T-cell (primary cell): ENCODE results near the gene RHEB. TPM values are rescaled to one million over a fixed set of nuclear protein-coding genes. Genes with fewer than 3 reads are reported as not detected.

Experiments used
- ATAC-seq, 4 experiments: fragments of 200-7000 bp in 3 of 4; fragments of 150-1000 bp in 1 of 4; cut with Tn5 transposase; replicated peaks in 1 of 4; 1 replicate in 3 of 4; 2 replicates in 1 of 4; pipeline ENCODE4 v1.10.0; 2021; ENCODE audit warnings: moderate library complexity in 3 of 4, mild to moderate bottlenecking in 2 of 4, moderate number of reproducible peaks in 1 of 4
- CTCF ChIA-PET, 2 donors: fragments of 300-600 bp; sonication (Branson Sonifier 250); formaldehyde crosslinking; loops; one replicate each; lab custom pipeline; 2022; ENCODE audit warnings: antibody characterized with exemption in 2 of 2; lab: Charles Lee
- POLR2A ChIA-PET, 2 donors: fragments of 300-600 bp; sonication (Branson Sonifier 250); formaldehyde crosslinking; loops; one replicate each; lab custom pipeline; 2022; ENCODE audit warnings: antibody characterized with exemption in 2 of 2; lab: Charles Lee
- DNase-seq, 35 experiments: peaks; one replicate each; pipeline versions ENCODE4 v3.0.0 to v3.0.0-alpha.2; 2013 to 2023
- H3K27ac ChIP-seq: one replicate; pipeline ENCODE4 v1.5.1; 2013; ENCODE audit warnings: low read length
- H3K27me3 ChIP-seq, 2 experiments: replicated peaks in 1 of 2; 1 replicate in 1 of 2; 2 replicates in 1 of 2; pipeline versions ENCODE4 v1.6.1 to v1.7.0; 2013; ENCODE audit warnings: low read length in 1 of 2, mixed read lengths in 1 of 2; ENCODE audit not compliant: control insufficient read depth in 2 of 2, insufficient read depth in 2 of 2; ENCODE audit errors: extremely low read depth in 1 of 2
- H3K36me3 ChIP-seq, 2 donors: 1 replicate in 1 of 2; 2 replicates in 1 of 2; pipeline versions ENCODE4 v1.6.1 to v1.7.0; 2013; ENCODE audit warnings: low read length in 1 of 2; ENCODE audit not compliant: control insufficient read depth in 2 of 2, insufficient read depth in 1 of 2; ENCODE audit errors: extremely low read depth in 1 of 2
- H3K4me1 ChIP-seq, 2 experiments: 1 replicate in 1 of 2; 2 replicates in 1 of 2; pipeline versions ENCODE4 v1.6.1 to v1.7.0; 2013; ENCODE audit warnings: low read length in 2 of 2, mixed read lengths in 1 of 2; ENCODE audit not compliant: insufficient read depth in 2 of 2, control insufficient read depth in 1 of 2; ENCODE audit errors: extremely low read depth in 1 of 2
- H3K4me3 ChIP-seq, 2 donors: 1 replicate in 1 of 2; 2 replicates in 1 of 2; pipeline versions ENCODE4 v1.5.1 to v1.7.0; 2013; ENCODE audit warnings: mild to moderate bottlenecking in 2 of 2, low read length in 1 of 2, moderate library complexity in 1 of 2; ENCODE audit not compliant: control insufficient read depth in 1 of 2; ENCODE audit errors: extremely low read depth in 1 of 2
- H3K9me3 ChIP-seq: 2 replicates; pipeline ENCODE4 v1.7.0; 2013
- H3K27ac Mint-ChIP-seq, 2 donors: one replicate each; pipeline ENCODE4 v1.8.0; 2020 to 2021; ENCODE audit warnings: mild to moderate bottlenecking in 2 of 2, mixed read lengths in 2 of 2
- H3K27me3 Mint-ChIP-seq, 2 donors: one replicate each; pipeline ENCODE4 v1.8.0; 2021 to 2022; ENCODE audit warnings: mixed read lengths in 2 of 2
- H3K36me3 Mint-ChIP-seq: one replicate; pipeline ENCODE4 v1.8.0; 2021; ENCODE audit warnings: mixed read lengths
- H3K4me1 Mint-ChIP-seq, 3 donors: one replicate each; pipeline ENCODE4 v1.8.0; 2020 to 2022; ENCODE audit warnings: mixed read lengths in 3 of 3, mild to moderate bottlenecking in 1 of 3
- H3K4me3 Mint-ChIP-seq, 3 donors: one replicate each; pipeline ENCODE4 v1.8.0; 2020 to 2022; ENCODE audit warnings: mild to moderate bottlenecking in 3 of 3, mixed read lengths in 3 of 3, moderate library complexity in 3 of 3
- H3K9me3 Mint-ChIP-seq, 3 donors: one replicate each; pipeline ENCODE4 v1.8.0; 2020 to 2022; ENCODE audit warnings: mixed read lengths in 3 of 3
- WGBS: methylation state at CpG from one replicate; pipeline ENCODE4 v1.1.5; 2013; ENCODE audit warnings: missing lambda C conversion rate; ENCODE audit not compliant: insufficient coverage; 5-methylcytosine and 5-hydroxymethylcytosine counted together
- total RNA-seq, 35 experiments: library from RNA in 6 of 35; stranded (reverse) in 6 of 35; fragments of 120-200 nt in 1 of 35; gene quantifications; one replicate each; pipeline versions ENCODE4 v1.2.1 to v1.2.4 and lab custom pipeline; 2013 to 2026

Gene RHEB
- total RNA-seq, 5 donors from 2014 or later (not counting 1 experiment from before 2014, with no cell fraction given) = 35.8 to 46.0 (median 41.6) TPM

DNA sequence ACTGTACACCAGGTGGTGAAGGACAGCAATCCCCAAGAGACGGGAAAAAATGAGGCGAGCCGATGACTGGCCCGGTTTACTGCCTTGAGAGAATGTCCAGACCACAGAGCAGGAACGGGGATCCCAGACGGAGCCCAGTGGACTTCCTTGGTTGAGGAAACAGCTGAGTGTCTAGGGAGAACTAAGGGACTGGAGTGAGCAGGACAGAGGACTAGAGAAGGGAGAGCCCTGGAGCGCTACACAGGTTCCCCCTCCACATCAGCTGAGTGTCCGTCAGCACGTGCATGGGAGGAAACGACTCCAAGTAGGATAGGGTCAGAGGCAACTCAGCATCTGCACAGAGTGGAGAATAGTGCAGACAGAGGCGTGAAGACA lies 102.8 kb downstream of the RHEB start:
- Mint-ChIP-seq H3K27me3 (peaks cover 0 to 14% of the 10 kb centered on the region in 2 donors), H3K4me1 (peaks cover 12 to 22% (median 17%) of the 10 kb centered on the region in 3 donors), H3K9me3 (peaks cover 0 to 10% (median 0%) of the 10 kb centered on the region in 3 donors), H3K4me3 (no peak overlapping the region), H3K27ac (no peak overlapping the region), H3K36me3 (peaks cover 4% of the 10 kb centered on the region)
- Histone ChIP-seq H3K36me3 (no peaks in the 10 kb centered on the region), H3K4me1 (peaks cover 0 to 3% of the 10 kb centered on the region in 2 experiments), H3K27ac (no peak overlapping the region), H3K27me3 (peaks cover 0 to 14% of the 10 kb centered on the region in 2 experiments), H3K9me3 (no peaks in the 10 kb centered on the region), H3K4me3 (no peak overlapping the region)
- WGBS = 85% methylated on average over 10 of the region's 11 CpGs
- POLR2A ChIA-PET = no interaction called here
- CTCF ChIA-PET = no interaction called here
- ATAC-seq = no peak
- no peak for DNase-seq

GRCh38 chr7:151416112-151416940 lies 103.4 kb downstream of the RHEB start:
- no peaks in the 10 kb centered on the region for H3K9me3 ChIP-seq
- peaks cover 4% of the 10 kb centered on the region for H3K36me3 Mint-ChIP-seq
- no peaks in the 10 kb centered on the region for H3K36me3 ChIP-seq
- peaks cover 0 to 20% of the 10 kb centered on the region in 2 experiments for H3K27me3 ChIP-seq
- H3K4me1 ChIP-seq = peaks cover 0 to 8% of the 10 kb centered on the region in 2 experiments
- DNase-seq (no peak), ATAC-seq (no peak)
- H3K4me3 ChIP-seq = no peak overlapping the region
- 89% methylated on average over 6 of the region's 10 CpGs for WGBS
- ChIA-PET POLR2A (interaction anchor here in 1 of 2 donors (0.6 kb wide), 1 partner anchor 15 kb away, joined by 3 read pairs; no protein-coding TSS in a partner anchor), CTCF (interaction anchor here in 1 of 2 donors (1.0 kb wide), 1 partner anchor 32 kb away, joined by 4 read pairs; no protein-coding TSS in a partner anchor)
- H3K4me1 Mint-ChIP-seq = peaks cover 13 to 26% (median 22%) of the 10 kb centered on the region in 3 donors
- H3K27ac ChIP-seq = no peak overlapping the region
- H3K27me3 Mint-ChIP-seq = peaks cover under 1 to 19% of the 10 kb centered on the region in 2 donors
- peaks cover 0 to 10% (median 0%) of the 10 kb centered on the region in 3 donors for H3K9me3 Mint-ChIP-seq
- no peak overlapping the region for H3K4me3 Mint-ChIP-seq
- H3K27ac Mint-ChIP-seq = no peak overlapping the region

Other genes starting within 250 kb of the RHEB start
- 10 to 100 TPM; 77.4 to 98.9 (median 87.7) TPM for gene NUB1, start 178.1 kb downstream of the RHEB start, total RNA-seq
- gene WDR86, start 109.9 kb downstream of the RHEB start, total RNA-seq = 10 to 100 TPM in 3 of 5 donors, 1 to 10 TPM in 2; 3.1 to 26.0 (median 10.1) TPM
- 1 to 10 TPM in 2 of 5 donors, under 1 TPM in 1, not detected in 2; 0.98 to 1.8 (median 1.0) TPM for gene CRYGN, start 79.8 kb downstream of the RHEB start, total RNA-seq